PC-3 (cell line): ENCODE data around the gene TXNIP.

Experiments used
- CTCF ChIP-seq: fragments of 300-600 bp; sonication (generic); conservative IDR thresholded peaks from 2 replicates; pipeline ENCODE4 v1.5.1; 2017; ENCODE audit warnings: antibody characterized with exemption, low read depth, mild to moderate bottlenecking, low read length
- EZH2phosphoT487 ChIP-seq: fragments of 300-600 bp; sonication (generic); IDR thresholded peaks from 2 replicates; pipeline ENCODE4 v1.6.1; 2018; ENCODE audit warnings: mild to moderate bottlenecking, antibody characterized with exemption, low read length, borderline replicate concordance

GRCh38 chr1:145982010-145982723 is 14.2 kb downstream of the TXNIP start:
- no peak for TF ChIP-seq CTCF
- no peak for TF ChIP-seq EZH2phosphoT487
